HFF-Myc (cell line): Measurements from ENCODE around the gene OPRD1.
"Not testable (repeated sequence)": the region's sequence is repeated elsewhere in the genome, so short reads cannot be mapped to it uniquely, and the experiment has no call there.

Experiments
- DNase-seq: peaks from one replicate; pipeline ENCODE4 v3.0.0-alpha.2; 2011; ENCODE audit warnings: low read depth; ENCODE audit errors: extremely low read depth
- H3K4me3 ChIP-seq: replicated peaks from 2 replicates; pipeline ENCODE4 v1.5.1; 2011; ENCODE audit warnings: low read depth, mild to moderate bottlenecking, control low read depth, low read length
- CTCF ChIP-seq: IDR thresholded peaks from 2 replicates; pipeline ENCODE4 v1.5.1; 2012; ENCODE audit warnings: mild to moderate bottlenecking, low read depth, low read length, control low read depth; ENCODE audit errors: missing control alignments

The OPRD1 gene

GRCh38 chr1:28864695-28865094, 52.7 kb downstream of the OPRD1 start:
- DNase-seq, result no peak
- H3K4me3 ChIP-seq, result no peak overlapping the region
- no peak for TF ChIP-seq CTCF

- DNase-seq, result no peak
- H3K4me3 ChIP-seq, result no peak overlapping the region
- no peak for TF ChIP-seq CTCF
Measured at GRCh38 chr1:28865997-28866650, 54.2 kb downstream of the OPRD1 start.

- TF ChIP-seq CTCF, result no peak
- DNase-seq, result no peak
- H3K4me3 ChIP-seq, result no peak overlapping the region
Measured at GRCh38 chr1:28867850-28868249, 55.9 kb downstream of the OPRD1 start.

- no peak for DNase-seq
- no peak overlapping the region for H3K4me3 ChIP-seq
- no peak for TF ChIP-seq CTCF
Measured at GRCh38 chr1:28869952-28870351, 58.0 kb downstream of the OPRD1 start.

GRCh38 chr1:28871631-28872401, 59.8 kb downstream of the OPRD1 start:
- H3K4me3 ChIP-seq, result no peak overlapping the region
- no peak for DNase-seq
- TF ChIP-seq CTCF, result no peak

GRCh38 chr1:28875134-28875533, 63.2 kb downstream of the OPRD1 start:
- H3K4me3 ChIP-seq, DNase-seq: not testable (repeated sequence)

GRCh38 chr1:28877132-28877781, 65.3 kb downstream of the OPRD1 start:
- no peak overlapping the region for H3K4me3 ChIP-seq
- DNase-seq, result peak; percentile 53
- peak; percentile 87 for TF ChIP-seq CTCF
